B cell (primary cell): ENCODE results near the gene SPTBN2.

Experiments used
- CTCF ChIP-seq: fragments of 200-600 bp; IDR thresholded peaks from one replicate; pipeline ENCODE4 v1.8.0; 2022; ENCODE audit warnings: antibody characterized with exemption, mild to moderate bottlenecking
- EZH2 ChIP-seq: IDR thresholded peaks from 2 replicates; pipeline ENCODE4 v1.6.1; 2012; ENCODE audit warnings: borderline replicate concordance, low read depth, mild to moderate bottlenecking, moderate library complexity, low read length; ENCODE audit not compliant: insufficient read depth, poor library complexity, severe bottlenecking

- TF ChIP-seq CTCF (no peak), EZH2 (no peak)
Observed at GRCh38 chr11:66643745-66644437, 85.1 kb downstream of the SPTBN2 start.
